HepG2 (cell line): Measurements from ENCODE around the gene CCT7. TPM values are rescaled to one million over a fixed set of nuclear protein-coding genes. Genes with fewer than 3 reads are reported as not detected.

Experiments
- ATAC-seq: fragments of 200-7000 bp; cut with Tn5 transposase; 3 replicates; pipeline ENCODE4 v1.9.1; 2020; ENCODE audit warnings: mild to moderate bottlenecking, moderate library complexity
- BruUV-seq: library from RNA; stranded (reverse); fragments of 400-500 nt; replicated peaks from 2 replicates; lab custom pipeline; 2021; lab: Mats Ljungman, UMichigan
- CTCF ChIA-PET: fragments of 300-600 bp; formaldehyde crosslinking; extraction: SDS; loops from one replicate; lab custom pipeline; 2021; ENCODE audit warnings: low total read pairs, inconsistent platforms, low intra/inter-chr PET ratio; lab: Yijun Ruan, JAX
- POLR2A ChIA-PET: fragments of 350-600 bp; sonication (Branson Sonifier 250); formaldehyde crosslinking; loops from one replicate; lab custom pipeline; 2020; ENCODE audit warnings: antibody characterized with exemption, inconsistent platforms; lab: Yijun Ruan, JAX
- DNase-seq: peaks from one replicate; pipeline ENCODE4 v3.0.0-alpha.2; 2015; ENCODE audit warnings: low spot score
- FAIRE-seq: peaks from 3 replicates; lab custom pipeline; 2011; peaks lifted over from hg19 to GRCh38; lab: Jason Lieb, UNC
- H2AFZ ChIP-seq: one replicate; pipeline ENCODE4 v1.6.1; 2011; ENCODE audit warnings: low read length, inconsistent platforms
- H3K27ac ChIP-seq: fragments of 300-600 bp; 3 replicates; pipeline ENCODE4 v1.8.0; 2011; ENCODE audit warnings: mixed run types, mild to moderate bottlenecking, mixed read lengths, low read length, inconsistent platforms; ENCODE audit not compliant: insufficient read depth; ENCODE audit errors: extremely low read length
- H3K27me3 ChIP-seq, 2 experiments: fragments of 200-600 bp in 1 of 2; 2 replicates in 1 of 2; 3 replicates in 1 of 2; pipeline versions ENCODE4 v1.6.0 to v1.8.0; 2011; ENCODE audit warnings: low read length in 2 of 2, mild to moderate bottlenecking in 2 of 2, moderate library complexity in 2 of 2, inconsistent platforms in 1 of 2; ENCODE audit not compliant: insufficient read depth in 2 of 2, control insufficient read depth in 1 of 2
- H3K36me3 ChIP-seq, 2 experiments: fragments of 200-600 bp in 1 of 2; replicated peaks in 1 of 2; 2 replicates in 1 of 2; 3 replicates in 1 of 2; pipeline versions ENCODE4 v1.5.1 to v1.8.0; 2011; ENCODE audit warnings: low read length in 2 of 2, inconsistent platforms in 1 of 2; ENCODE audit not compliant: insufficient read depth in 2 of 2, control insufficient read depth in 1 of 2
- H3K4me1 ChIP-seq: 2 replicates; pipeline ENCODE4 v1.5.1; 2012; ENCODE audit warnings: low read length, inconsistent platforms; ENCODE audit not compliant: insufficient read depth
- H3K4me2 ChIP-seq: 2 replicates; pipeline ENCODE4 v1.6.0; 2011; ENCODE audit warnings: low read depth, low read length, inconsistent platforms
- H3K4me3 ChIP-seq, 3 experiments: fragments of 200-600 bp in 1 of 3; sonication (generic), shearing (Covaris generic) in 1 of 3; replicated peaks in 1 of 3; 2 replicates each; pipeline ENCODE4 v1.5.1; 2011 to 2016; ENCODE audit warnings: low read length in 3 of 3, inconsistent platforms in 2 of 3, low read depth in 2 of 3, mild to moderate bottlenecking in 2 of 3, control low read depth in 1 of 3, mixed read lengths in 1 of 3; ENCODE audit not compliant: insufficient read depth in 1 of 3
- H3K79me2 ChIP-seq: one replicate; pipeline ENCODE4 v1.6.1; 2011; ENCODE audit warnings: low read length, inconsistent platforms; ENCODE audit not compliant: insufficient read depth
- H3K9ac ChIP-seq: 2 replicates; pipeline ENCODE4 v1.6.0; 2011; ENCODE audit warnings: mild to moderate bottlenecking, low read depth, low read length, inconsistent platforms; ENCODE audit not compliant: insufficient read depth
- H3K9me3 ChIP-seq: 2 replicates; pipeline ENCODE4 v1.5.1; 2012; ENCODE audit warnings: mild to moderate bottlenecking, low read length
- H4K20me1 ChIP-seq: 2 replicates; pipeline ENCODE4 v1.6.0; 2011; ENCODE audit warnings: inconsistent platforms, mild to moderate bottlenecking, low read length, moderate library complexity; ENCODE audit not compliant: insufficient read depth
- CREB1 ChIP-seq, 2 experiments: fragments of 450-650 bp in 1 of 2; IDR thresholded peaks; 2 replicates each; pipeline ENCODE4 v1.6.1; 2016 to 2017; ENCODE audit warnings: control low read depth in 1 of 2, mild to moderate bottlenecking in 1 of 2, missing compliant biosample characterization in 1 of 2, missing genetic modification characterization in 1 of 2
- POLR2A ChIP-seq, 2 experiments: IDR thresholded peaks; 2 replicates each; pipeline ENCODE4 v1.6.1; 2011; ENCODE audit warnings: low read depth in 2 of 2, low read length in 2 of 2, mild to moderate bottlenecking in 1 of 2, moderate library complexity in 1 of 2; ENCODE audit not compliant: insufficient read depth in 1 of 2
- ZNF737 ChIP-seq: sonication (generic); formaldehyde crosslinking; IDR thresholded peaks from 2 replicates; pipeline ENCODE4 v1.5.0; 2020; ENCODE audit warnings: missing genetic modification reagents, mild to moderate bottlenecking, borderline replicate concordance
- ZNF768 ChIP-seq: sonication (generic); formaldehyde crosslinking; IDR thresholded peaks from 2 replicates; pipeline ENCODE4 v1.4.0; 2020; ENCODE audit warnings: missing genetic modification reagents
- WGBS: methylation state at CpG from one replicate; pipeline ENCODE4 v1.1.6; 2017; ENCODE audit warnings: low lambda C conversion rate; 5-methylcytosine and 5-hydroxymethylcytosine counted together
- in situ Hi-C: cut with HindIII; loops from 2 replicates; pipeline ENCODE4 v1.10.0; 2017; ENCODE audit warnings: low pct_unique_long_range_greater_than_20kb; ENCODE audit not compliant: extremely low pct_ligation_motif_present
- intact Hi-C: fragments of 100-400 bp; cut with micrococcal nuclease; formaldehyde crosslinking; loops from one replicate; pipeline ENCODE4 v1.10.0; 2022; ENCODE audit not compliant: unreplicated experiment
- polyA plus RNA-seq, 8 experiments: library from polyadenylated mRNA; depleted of rRNA in 3 of 8; stranded (reverse) in 7 of 8; unstranded in 1 of 8; fragments of >200 nt; fragmentation: Illumina TruSeq in 4 of 8; extraction: Trizol in 4 of 8; gene quantifications; 2 replicates each; pipeline versions ENCODE4 v1.2.1 to v1.2.3, GENCODE V29; 2011 to 2016; ENCODE audit warnings: low read depth in 4 of 8, missing spikeins in 1 of 8, mixed read lengths in 1 of 8; ENCODE audit not compliant: insufficient read depth in 1 of 8
- total RNA-seq, 5 experiments: library from RNA; depleted of rRNA; stranded (reverse); fragments of >200 nt; fragmentation: Illumina TruSeq; extraction: Trizol; gene quantifications; 2 replicates each; pipeline ENCODE4 v1.2.3, GENCODE V29; 2016; ENCODE audit warnings: low read depth in 1 of 5
- TF ChIP-seq, protein P1 (sequence below): sonication (generic); formaldehyde crosslinking; IDR thresholded peaks from 2 replicates; pipeline ENCODE4 v1.4.0; 2020; ENCODE audit warnings: missing genetic modification reagents

Gene CCT7
- total and polyA plus RNA-seq, 2 of the 13 experiments (the other 11 are each of a cell fraction or from before 2014, with no cell fraction given), result 347 to 517 TPM

DNA sequence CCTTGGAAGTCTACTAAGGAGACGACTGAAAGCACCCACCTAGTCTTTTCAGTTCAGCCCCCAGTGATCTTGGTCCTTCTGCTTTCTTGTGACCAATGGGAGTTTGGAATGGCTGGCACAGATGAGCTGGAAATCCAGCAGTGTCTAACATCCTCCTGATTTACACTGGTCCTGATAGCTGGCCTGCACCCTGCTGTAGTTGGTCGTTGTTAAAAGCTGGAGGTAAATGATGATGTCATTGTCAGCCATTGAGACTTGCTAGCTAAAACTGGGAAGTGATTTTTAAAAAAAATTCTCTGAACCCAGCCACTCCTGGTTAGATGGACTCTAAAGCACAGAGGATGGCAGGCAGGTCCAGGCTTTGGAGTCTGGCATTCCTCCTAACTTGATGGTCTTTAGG is 19.3 kb downstream of the CCT7 start (continued):
- TF ChIP-seq, protein P1, sequence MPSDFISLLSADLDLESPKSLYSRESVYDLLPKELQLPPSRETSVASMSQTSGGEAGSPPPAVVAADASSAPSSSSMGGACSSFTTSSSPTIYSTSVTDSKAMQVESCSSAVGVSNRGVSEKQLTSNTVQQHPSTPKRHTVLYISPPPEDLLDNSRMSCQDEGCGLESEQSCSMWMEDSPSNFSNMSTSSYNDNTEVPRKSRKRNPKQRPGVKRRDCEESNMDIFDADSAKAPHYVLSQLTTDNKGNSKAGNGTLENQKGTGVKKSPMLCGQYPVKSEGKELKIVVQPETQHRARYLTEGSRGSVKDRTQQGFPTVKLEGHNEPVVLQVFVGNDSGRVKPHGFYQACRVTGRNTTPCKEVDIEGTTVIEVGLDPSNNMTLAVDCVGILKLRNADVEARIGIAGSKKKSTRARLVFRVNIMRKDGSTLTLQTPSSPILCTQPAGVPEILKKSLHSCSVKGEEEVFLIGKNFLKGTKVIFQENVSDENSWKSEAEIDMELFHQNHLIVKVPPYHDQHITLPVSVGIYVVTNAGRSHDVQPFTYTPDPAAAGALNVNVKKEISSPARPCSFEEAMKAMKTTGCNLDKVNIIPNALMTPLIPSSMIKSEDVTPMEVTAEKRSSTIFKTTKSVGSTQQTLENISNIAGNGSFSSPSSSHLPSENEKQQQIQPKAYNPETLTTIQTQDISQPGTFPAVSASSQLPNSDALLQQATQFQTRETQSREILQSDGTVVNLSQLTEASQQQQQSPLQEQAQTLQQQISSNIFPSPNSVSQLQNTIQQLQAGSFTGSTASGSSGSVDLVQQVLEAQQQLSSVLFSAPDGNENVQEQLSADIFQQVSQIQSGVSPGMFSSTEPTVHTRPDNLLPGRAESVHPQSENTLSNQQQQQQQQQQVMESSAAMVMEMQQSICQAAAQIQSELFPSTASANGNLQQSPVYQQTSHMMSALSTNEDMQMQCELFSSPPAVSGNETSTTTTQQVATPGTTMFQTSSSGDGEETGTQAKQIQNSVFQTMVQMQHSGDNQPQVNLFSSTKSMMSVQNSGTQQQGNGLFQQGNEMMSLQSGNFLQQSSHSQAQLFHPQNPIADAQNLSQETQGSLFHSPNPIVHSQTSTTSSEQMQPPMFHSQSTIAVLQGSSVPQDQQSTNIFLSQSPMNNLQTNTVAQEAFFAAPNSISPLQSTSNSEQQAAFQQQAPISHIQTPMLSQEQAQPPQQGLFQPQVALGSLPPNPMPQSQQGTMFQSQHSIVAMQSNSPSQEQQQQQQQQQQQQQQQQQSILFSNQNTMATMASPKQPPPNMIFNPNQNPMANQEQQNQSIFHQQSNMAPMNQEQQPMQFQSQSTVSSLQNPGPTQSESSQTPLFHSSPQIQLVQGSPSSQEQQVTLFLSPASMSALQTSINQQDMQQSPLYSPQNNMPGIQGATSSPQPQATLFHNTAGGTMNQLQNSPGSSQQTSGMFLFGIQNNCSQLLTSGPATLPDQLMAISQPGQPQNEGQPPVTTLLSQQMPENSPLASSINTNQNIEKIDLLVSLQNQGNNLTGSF (CRISPR knock-in tag), result no peak
- TF ChIP-seq CREB1 (IDR thresholded peaks at IDR 0.05) (peak; percentile 21; the same call in 1 of the 2 replicates), CREB1 (CRISPR knock-in tag; IDR thresholded peaks at IDR 0.05) (no peak), ZNF737 (no peak)

DNA sequence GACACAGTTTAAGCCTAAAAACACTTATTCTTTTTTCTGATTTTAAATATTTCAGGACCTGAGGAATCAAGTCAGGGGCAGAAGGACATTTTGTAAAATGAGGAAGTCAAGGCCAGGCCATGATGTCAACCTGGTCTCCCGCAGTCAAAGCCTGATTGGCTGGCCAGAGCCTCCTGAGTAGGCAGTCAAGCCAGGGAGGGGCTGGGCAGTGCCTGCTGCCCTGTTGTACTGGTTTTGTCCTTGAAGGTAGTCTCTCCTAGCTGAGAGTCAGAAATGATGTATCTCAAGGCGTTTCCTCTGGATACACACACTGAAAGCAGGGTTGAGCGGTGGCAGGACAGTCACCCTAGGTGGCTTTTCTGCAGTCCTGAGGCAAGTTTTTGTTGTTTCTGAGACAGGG is 19.8 kb downstream of the CCT7 start:
- no peak overlapping the region for H3K4me3 ChIP-seq
- no peak overlapping the region for H3K9ac ChIP-seq
- H3K27ac ChIP-seq, result no peak overlapping the region
- in situ Hi-C loops, result no loop called here
- H3K36me3 ChIP-seq, result peaks cover 30 to 54% of the 10 kb centered on the region in 2 experiments
- DNase-seq (no peak), ATAC-seq (no peak), FAIRE-seq (no peak)
- ChIA-PET CTCF (no interaction called here), POLR2A (interaction anchor here (1.3 to 2.5 kb wide), 3 partner anchors 9 to 20 kb away, joined by 3 to 10 read pairs (median 7); partner anchors contain the start of genes CCT7 and PRADC1)
- BruUV-seq, result no TSS peak
- peaks cover 15% of the 10 kb centered on the region for H3K4me1 ChIP-seq
- peak; percentile 19 to 38; a peak in 2 of 4 replicates for TF ChIP-seq POLR2A (IDR thresholded peaks at IDR 0.05; ENCODE audit: insufficient read depth in 1 of 2, low read depth in 2 of 2, low read length in 2 of 2)
- TF ChIP-seq ZNF768 (CRISPR knock-in tag), result no peak
- peaks cover 6% of the 10 kb centered on the region; the same call in 1 of the 2 replicates for H4K20me1 ChIP-seq
- intact Hi-C loops, result no loop called here
- H3K27me3 ChIP-seq, result no peaks in the 10 kb centered on the region
- H3K4me2 ChIP-seq, result no peak overlapping the region
- H3K79me2 ChIP-seq, result no peaks in the 10 kb centered on the region
- H3K9me3 ChIP-seq, result no peaks in the 10 kb centered on the region
- H2AFZ ChIP-seq, result no peak overlapping the region
- 93% methylated on average over 3 of the region's 3 CpGs for WGBS
